Measurements from ENCODE around the gene TRUB2.

DNA sequence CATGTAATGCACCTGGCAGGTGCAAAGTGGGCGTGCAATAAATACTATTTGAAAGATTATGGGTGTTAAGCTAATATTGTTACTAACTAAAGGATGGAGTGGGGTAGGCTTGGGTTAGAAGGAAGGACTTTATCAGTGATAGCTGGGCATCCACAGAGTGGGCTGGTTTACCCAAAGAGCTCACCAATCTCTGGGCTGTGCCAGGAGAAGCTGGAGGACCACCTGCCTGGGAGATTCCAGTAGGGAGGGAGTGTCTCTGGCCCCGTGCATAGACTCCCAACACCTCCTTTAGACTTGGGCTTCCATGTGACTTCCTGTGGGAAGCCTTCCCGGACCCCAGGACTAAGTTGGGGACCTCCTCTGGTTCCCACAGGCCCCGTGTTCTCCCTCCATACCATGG lies 43.3 kb upstream of the TRUB2 start:
- TF ChIP-seq, protein P1, sequence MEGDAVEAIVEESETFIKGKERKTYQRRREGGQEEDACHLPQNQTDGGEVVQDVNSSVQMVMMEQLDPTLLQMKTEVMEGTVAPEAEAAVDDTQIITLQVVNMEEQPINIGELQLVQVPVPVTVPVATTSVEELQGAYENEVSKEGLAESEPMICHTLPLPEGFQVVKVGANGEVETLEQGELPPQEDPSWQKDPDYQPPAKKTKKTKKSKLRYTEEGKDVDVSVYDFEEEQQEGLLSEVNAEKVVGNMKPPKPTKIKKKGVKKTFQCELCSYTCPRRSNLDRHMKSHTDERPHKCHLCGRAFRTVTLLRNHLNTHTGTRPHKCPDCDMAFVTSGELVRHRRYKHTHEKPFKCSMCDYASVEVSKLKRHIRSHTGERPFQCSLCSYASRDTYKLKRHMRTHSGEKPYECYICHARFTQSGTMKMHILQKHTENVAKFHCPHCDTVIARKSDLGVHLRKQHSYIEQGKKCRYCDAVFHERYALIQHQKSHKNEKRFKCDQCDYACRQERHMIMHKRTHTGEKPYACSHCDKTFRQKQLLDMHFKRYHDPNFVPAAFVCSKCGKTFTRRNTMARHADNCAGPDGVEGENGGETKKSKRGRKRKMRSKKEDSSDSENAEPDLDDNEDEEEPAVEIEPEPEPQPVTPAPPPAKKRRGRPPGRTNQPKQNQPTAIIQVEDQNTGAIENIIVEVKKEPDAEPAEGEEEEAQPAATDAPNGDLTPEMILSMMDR (IDR thresholded peaks at IDR 0.05 in 2 of 3, conservative IDR thresholded peaks at IDR 0.05 in 1 of 3; ENCODE audit: borderline replicate concordance in 1 of 3, insufficient read depth in 1 of 3, low read depth in 2 of 3, low read length in 2 of 3), result no peak
- no peak for TF ChIP-seq EZH2 (IDR thresholded peaks at IDR 0.05)

Data from HCT116 (cell line).